ENCODE results near the gene HSPA4. TPM values are rescaled to one million over a fixed set of nuclear protein-coding genes. Genes with fewer than 3 reads are reported as not detected.

HSPA4 gene
- total RNA-seq, 1 experiment from 2014 or later, result 123 TPM

GRCh38 chr5:133047404-133047803 is 4.4 kb upstream of the HSPA4 start:
- in situ Hi-C loops (cut with HindIII; ENCODE audit: low pct_unique_long_range_greater_than_20kb, low sequenced_read_pairs), result no loop called here
- DNase-seq (ENCODE audit: low read depth), result no peak

GRCh38 chr5:133048993-133049725 is 2.7 kb upstream of the HSPA4 start:
- in situ Hi-C loops (cut with HindIII; ENCODE audit: low pct_unique_long_range_greater_than_20kb, low sequenced_read_pairs), result no loop called here

GRCh38 chr5:133049726-133050048 is 2.1 kb upstream of the HSPA4 start:
- in situ Hi-C loops (cut with HindIII; ENCODE audit: low pct_unique_long_range_greater_than_20kb, low sequenced_read_pairs), result no loop called here
- DNase-seq (ENCODE audit: low read depth), result peak; percentile 31

More at GRCh38 chr5:133048993-133049725, 2.7 kb upstream of the HSPA4 start:
- DNase-seq (ENCODE audit: low read depth), result peak; percentile 55

- in situ Hi-C loops (cut with HindIII; ENCODE audit: low pct_unique_long_range_greater_than_20kb, low sequenced_read_pairs), result no loop called here
- DNase-seq (ENCODE audit: low read depth), result no peak
Measured at GRCh38 chr5:133050521-133050920, 1.3 kb upstream of the HSPA4 start.

- in situ Hi-C loops (cut with HindIII; ENCODE audit: low pct_unique_long_range_greater_than_20kb, low sequenced_read_pairs), result no loop called here
- no peak for DNase-seq (ENCODE audit: low read depth)
Measured at GRCh38 chr5:133051061-133051541, 712 bp upstream of the HSPA4 start.

- DNase-seq (ENCODE audit: low read depth), result peak; percentile 65
- in situ Hi-C loops (cut with HindIII; ENCODE audit: low pct_unique_long_range_greater_than_20kb, low sequenced_read_pairs), result no loop called here
Measured at GRCh38 chr5:133052317-133053175, 733 bp downstream of the HSPA4 start.

GRCh38 chr5:133053448-133053847 is 1.6 kb downstream of the HSPA4 start:
- in situ Hi-C loops (cut with HindIII; ENCODE audit: low pct_unique_long_range_greater_than_20kb, low sequenced_read_pairs), result no loop called here
- DNase-seq (ENCODE audit: low read depth), result no peak

GRCh38 chr5:133054697-133055471 is 3.1 kb downstream of the HSPA4 start:
- no peak for DNase-seq (ENCODE audit: low read depth)
- in situ Hi-C loops (cut with HindIII; ENCODE audit: low pct_unique_long_range_greater_than_20kb, low sequenced_read_pairs), result no loop called here

- DNase-seq (ENCODE audit: low read depth), result no peak
- in situ Hi-C loops (cut with HindIII; ENCODE audit: low pct_unique_long_range_greater_than_20kb, low sequenced_read_pairs), result no loop called here
Measured at GRCh38 chr5:133056891-133057290, 5.1 kb downstream of the HSPA4 start.

GRCh38 chr5:133059621-133060020 is 7.8 kb downstream of the HSPA4 start:
- in situ Hi-C loops (cut with HindIII; ENCODE audit: low pct_unique_long_range_greater_than_20kb, low sequenced_read_pairs), result no loop called here
- no peak for DNase-seq (ENCODE audit: low read depth)

GRCh38 chr5:133062276-133062675 is 10.5 kb downstream of the HSPA4 start:
- in situ Hi-C loops (cut with HindIII; ENCODE audit: low pct_unique_long_range_greater_than_20kb, low sequenced_read_pairs), result no loop called here
- DNase-seq (ENCODE audit: low read depth), result no peak

- DNase-seq (ENCODE audit: low read depth), result no peak
- in situ Hi-C loops (cut with HindIII; ENCODE audit: low pct_unique_long_range_greater_than_20kb, low sequenced_read_pairs), result no loop called here
Measured at GRCh38 chr5:133063965-133064364, 12.2 kb downstream of the HSPA4 start.

GRCh38 chr5:133065471-133065870 is 13.7 kb downstream of the HSPA4 start:
- DNase-seq (ENCODE audit: low read depth), result no peak
- in situ Hi-C loops (cut with HindIII; ENCODE audit: low pct_unique_long_range_greater_than_20kb, low sequenced_read_pairs), result no loop called here

GRCh38 chr5:133066045-133066444 is 14.2 kb downstream of the HSPA4 start:
- DNase-seq (ENCODE audit: low read depth), result no peak
- in situ Hi-C loops (cut with HindIII; ENCODE audit: low pct_unique_long_range_greater_than_20kb, low sequenced_read_pairs), result no loop called here

GRCh38 chr5:133072021-133072420 is 20.2 kb downstream of the HSPA4 start:
- DNase-seq (ENCODE audit: low read depth), result no peak
- in situ Hi-C loops (cut with HindIII; ENCODE audit: low pct_unique_long_range_greater_than_20kb, low sequenced_read_pairs), result no loop called here

GRCh38 chr5:133075572-133076536 is 24.0 kb downstream of the HSPA4 start:
- in situ Hi-C loops (cut with HindIII; ENCODE audit: low pct_unique_long_range_greater_than_20kb, low sequenced_read_pairs), result no loop called here

GRCh38 chr5:133079048-133079447 is 27.2 kb downstream of the HSPA4 start:
- DNase-seq (ENCODE audit: low read depth), result no peak
- in situ Hi-C loops (cut with HindIII; ENCODE audit: low pct_unique_long_range_greater_than_20kb, low sequenced_read_pairs), result no loop called here

More at GRCh38 chr5:133075572-133076536, 24.0 kb downstream of the HSPA4 start:
- no peak for DNase-seq (ENCODE audit: low read depth)

GRCh38 chr5:133081036-133081435 is 29.2 kb downstream of the HSPA4 start:
- DNase-seq (ENCODE audit: low read depth), result no peak
- in situ Hi-C loops (cut with HindIII; ENCODE audit: low pct_unique_long_range_greater_than_20kb, low sequenced_read_pairs), result no loop called here

Measured in Caki2 (cell line).